Karpas-422 (cell line): ENCODE results near the gene JAK1. TPM values are rescaled to one million over a fixed set of nuclear protein-coding genes. Genes with fewer than 3 reads are reported as not detected.

ENCODE experiments used
- DNase-seq: peaks from one replicate; pipeline ENCODE4 v3.0.0-alpha.2; 2015
- H2AFZ ChIP-seq: fragments of 200-600 bp; sonication (generic); 2 replicates; pipeline ENCODE4 v1.6.1; 2014; ENCODE audit warnings: antibody characterized with exemption, low read length, mixed read lengths
- H3K27ac ChIP-seq: fragments of 200-600 bp; sonication (generic); 2 replicates; pipeline ENCODE4 v1.5.1; 2014; ENCODE audit warnings: mild to moderate bottlenecking, low read length, moderate library complexity
- H3K27me3 ChIP-seq: fragments of 200-600 bp; sonication (generic); 2 replicates; pipeline ENCODE4 v1.6.1; 2014; ENCODE audit warnings: low read length, mixed read lengths
- H3K36me3 ChIP-seq: fragments of 200-600 bp; sonication (generic); 2 replicates; pipeline ENCODE4 v1.6.1; 2014; ENCODE audit warnings: low read length, mixed read lengths; ENCODE audit not compliant: insufficient read depth
- H3K4me1 ChIP-seq: fragments of 200-600 bp; sonication (generic); 2 replicates; pipeline ENCODE4 v1.6.1; 2014; ENCODE audit warnings: mild to moderate bottlenecking, low read length, mixed read lengths
- H3K4me2 ChIP-seq: fragments of 200-600 bp; sonication (generic); 2 replicates; pipeline ENCODE4 v1.6.1; 2014; ENCODE audit warnings: low read length, low read depth, mild to moderate bottlenecking; ENCODE audit not compliant: poor library complexity, severe bottlenecking
- H3K4me3 ChIP-seq: fragments of 200-600 bp; sonication (generic); 2 replicates; pipeline ENCODE4 v1.5.1; 2014; ENCODE audit warnings: mild to moderate bottlenecking, antibody characterized with exemption, low read length, mixed read lengths
- H3K79me2 ChIP-seq: fragments of 200-600 bp; sonication (generic); 2 replicates; pipeline ENCODE4 v1.6.1; 2014; ENCODE audit warnings: mild to moderate bottlenecking, low read length, mixed read lengths
- H3K9ac ChIP-seq: fragments of 200-600 bp; sonication (generic); 2 replicates; pipeline ENCODE4 v1.6.0; 2014; ENCODE audit warnings: low read length
- H3K9me2 ChIP-seq: fragments of 200-600 bp; sonication (generic), shearing (Covaris generic); replicated peaks from 2 replicates; pipeline ENCODE4 v1.6.0; 2014; ENCODE audit warnings: mild to moderate bottlenecking, low read length, moderate library complexity; ENCODE audit not compliant: insufficient read depth
- H3K9me3 ChIP-seq: fragments of 300-700, 200-600 bp; sonication (generic); 2 replicates; pipeline ENCODE4 v1.6.1; 2014; ENCODE audit warnings: low read length, mixed read lengths
- H4K20me1 ChIP-seq: fragments of 200-600 bp; sonication (generic); 2 replicates; pipeline ENCODE4 v1.6.1; 2014; ENCODE audit warnings: mild to moderate bottlenecking, antibody characterized with exemption, low read length, low read depth; ENCODE audit not compliant: insufficient read depth
- total RNA-seq: library from RNA; depleted of rRNA; stranded (reverse); fragments of >200 nt; shearing (Covaris generic); gene quantifications from 2 replicates; pipeline ENCODE4 v1.2.3, GENCODE V29; 2014; ENCODE audit warnings: low replicate concordance

JAK1 gene
- total RNA-seq, 1 experiment from 2014 or later: 19.6 TPM

- Histone ChIP-seq H3K36me3 (no peaks in the 10 kb centered on the region), H3K4me1 (no peaks in the 10 kb centered on the region), H3K9ac (no peak overlapping the region), H3K27me3 (no peaks in the 10 kb centered on the region), H3K27ac (no peak overlapping the region), H4K20me1 (no peaks in the 10 kb centered on the region), H2AFZ (no peak overlapping the region), H3K9me3 (no peaks in the 10 kb centered on the region), H3K4me2 (no peak overlapping the region), H3K9me2 (no peaks in the 10 kb centered on the region), H3K4me3 (no peak overlapping the region), H3K79me2 (no peaks in the 10 kb centered on the region)
- DNase-seq: no peak
Observed at GRCh38 chr1:64882574-64883255, 83.6 kb downstream of the JAK1 start.

GRCh38 chr1:64881281-64881680, 85.1 kb downstream of the JAK1 start:
- DNase-seq: no peak
- Histone ChIP-seq H3K4me3 (no peak overlapping the region), H3K9ac (no peak overlapping the region), H3K79me2 (no peaks in the 10 kb centered on the region), H2AFZ (no peak overlapping the region), H3K27ac (no peak overlapping the region), H3K9me2 (no peaks in the 10 kb centered on the region), H3K4me1 (no peaks in the 10 kb centered on the region), H3K27me3 (no peaks in the 10 kb centered on the region), H3K4me2 (no peak overlapping the region), H4K20me1 (no peaks in the 10 kb centered on the region), H3K9me3 (no peaks in the 10 kb centered on the region), H3K36me3 (no peaks in the 10 kb centered on the region)

GRCh38 chr1:64880449-64880848, 85.9 kb downstream of the JAK1 start:
- no peak overlapping the region for H3K27ac ChIP-seq
- H3K9me3 ChIP-seq: no peaks in the 10 kb centered on the region
- H3K4me3 ChIP-seq: no peak overlapping the region
- H3K4me1 ChIP-seq: no peaks in the 10 kb centered on the region
- H3K27me3 ChIP-seq: no peaks in the 10 kb centered on the region
- H2AFZ ChIP-seq: no peak overlapping the region
- H3K9me2 ChIP-seq: no peaks in the 10 kb centered on the region
- no peaks in the 10 kb centered on the region for H3K36me3 ChIP-seq
- H3K79me2 ChIP-seq: no peaks in the 10 kb centered on the region
- no peak overlapping the region for H3K9ac ChIP-seq
- no peak overlapping the region for H3K4me2 ChIP-seq
- no peaks in the 10 kb centered on the region for H4K20me1 ChIP-seq
- DNase-seq: no peak

GRCh38 chr1:64878931-64879611, 87.3 kb downstream of the JAK1 start:
- no peaks in the 10 kb centered on the region for H3K4me1 ChIP-seq

GRCh38 chr1:64878090-64878489, 88.3 kb downstream of the JAK1 start:
- Histone ChIP-seq H3K4me3 (no peak overlapping the region), H4K20me1 (no peaks in the 10 kb centered on the region), H2AFZ (no peak overlapping the region), H3K36me3 (no peaks in the 10 kb centered on the region), H3K9ac (no peak overlapping the region), H3K79me2 (no peaks in the 10 kb centered on the region), H3K27me3 (no peaks in the 10 kb centered on the region), H3K9me3 (no peaks in the 10 kb centered on the region), H3K4me1 (no peaks in the 10 kb centered on the region), H3K4me2 (no peak overlapping the region), H3K9me2 (no peaks in the 10 kb centered on the region), H3K27ac (no peak overlapping the region)
- DNase-seq: no peak

More at GRCh38 chr1:64878931-64879611, 87.3 kb downstream of the JAK1 start:
- Histone ChIP-seq H3K4me2 (no peak overlapping the region), H3K27me3 (no peaks in the 10 kb centered on the region), H3K36me3 (no peaks in the 10 kb centered on the region), H3K9ac (no peak overlapping the region), H4K20me1 (no peaks in the 10 kb centered on the region), H3K9me3 (no peaks in the 10 kb centered on the region), H2AFZ (no peak overlapping the region), H3K79me2 (no peaks in the 10 kb centered on the region), H3K27ac (no peak overlapping the region), H3K4me3 (no peak overlapping the region), H3K9me2 (no peaks in the 10 kb centered on the region)
- no peak for DNase-seq

GRCh38 chr1:64877598-64877997, 88.8 kb downstream of the JAK1 start:
- no peak overlapping the region for H2AFZ ChIP-seq
- H3K27me3 ChIP-seq: no peaks in the 10 kb centered on the region
- no peaks in the 10 kb centered on the region for H3K36me3 ChIP-seq
- H3K9me3 ChIP-seq: no peaks in the 10 kb centered on the region
- no peaks in the 10 kb centered on the region for H3K9me2 ChIP-seq
- DNase-seq: no peak
- H3K27ac ChIP-seq: no peak overlapping the region
- H3K9ac ChIP-seq: no peak overlapping the region
- no peaks in the 10 kb centered on the region for H3K4me1 ChIP-seq
- H3K4me2 ChIP-seq: no peak overlapping the region
- H4K20me1 ChIP-seq: no peaks in the 10 kb centered on the region
- no peaks in the 10 kb centered on the region for H3K79me2 ChIP-seq
- no peak overlapping the region for H3K4me3 ChIP-seq

- no peak overlapping the region for H3K27ac ChIP-seq
- H3K9me2 ChIP-seq: no peaks in the 10 kb centered on the region
- H3K79me2 ChIP-seq: no peaks in the 10 kb centered on the region
- H3K4me1 ChIP-seq: no peaks in the 10 kb centered on the region
- no peak overlapping the region for H3K9ac ChIP-seq
- H3K27me3 ChIP-seq: no peaks in the 10 kb centered on the region
- H3K4me3 ChIP-seq: no peak overlapping the region
- H3K4me2 ChIP-seq: no peak overlapping the region
- DNase-seq: no peak
- no peak overlapping the region for H2AFZ ChIP-seq
- no peaks in the 10 kb centered on the region for H3K36me3 ChIP-seq
- no peaks in the 10 kb centered on the region for H4K20me1 ChIP-seq
- no peaks in the 10 kb centered on the region for H3K9me3 ChIP-seq
Observed at GRCh38 chr1:64877151-64877550, 89.2 kb downstream of the JAK1 start.

- H3K4me1 ChIP-seq: no peaks in the 10 kb centered on the region
- H4K20me1 ChIP-seq: no peaks in the 10 kb centered on the region
- no peak overlapping the region for H2AFZ ChIP-seq
- H3K4me2 ChIP-seq: no peak overlapping the region
- no peaks in the 10 kb centered on the region for H3K27me3 ChIP-seq
- no peaks in the 10 kb centered on the region for H3K36me3 ChIP-seq
- H3K27ac ChIP-seq: no peak overlapping the region
- H3K9me2 ChIP-seq: no peaks in the 10 kb centered on the region
- no peak overlapping the region for H3K4me3 ChIP-seq
- no peaks in the 10 kb centered on the region for H3K79me2 ChIP-seq
- no peaks in the 10 kb centered on the region for H3K9me3 ChIP-seq
- no peak overlapping the region for H3K9ac ChIP-seq
- DNase-seq: no peak
Observed at GRCh38 chr1:64875606-64876005, 90.7 kb downstream of the JAK1 start.
